GM12878 (cell line): ENCODE measurements around the gene BCCIP. TPM values are rescaled to one million over a fixed set of nuclear protein-coding genes. Genes with fewer than 3 reads are reported as not detected.
A peak's percentile ranks its signal among the peaks of the same experiment; 100 is the strongest.

Experiments
- ATAC-seq: fragments of 200-7000 bp; cut with Tn5 transposase; 3 replicates; pipeline ENCODE4 v1.9.1; 2020; ENCODE audit warnings: mild to moderate bottlenecking, moderate library complexity
- BruUV-seq: library from RNA; stranded (reverse); fragments of 400-500 nt; replicated peaks from 2 replicates; lab custom pipeline; 2021; lab: Mats Ljungman, UMichigan
- CTCF ChIA-PET: fragments of 300-600 bp; sonication (Branson Sonifier 250); formaldehyde crosslinking; extraction: SDS; loops from one replicate; lab custom pipeline; 2021; ENCODE audit warnings: inconsistent platforms; lab: Yijun Ruan, JAX
- POLR2A ChIA-PET: fragments of 350-600 bp; formaldehyde crosslinking; extraction: SDS; loops from one replicate; lab custom pipeline; 2021; ENCODE audit warnings: inconsistent platforms; lab: Charles Lee
- RAD21 ChIA-PET: fragments of 300-600 bp; sonication (Branson Sonifier 250); formaldehyde crosslinking; loops from one replicate; lab custom pipeline; 2023; ENCODE audit warnings: antibody characterized with exemption; ENCODE audit not compliant: unreplicated experiment; lab: Charles Lee
- SMC1A ChIA-PET: fragments of 300-600 bp; sonication (Branson Sonifier 250); formaldehyde crosslinking; loops from one replicate; lab custom pipeline; 2023; ENCODE audit not compliant: unreplicated experiment, uncharacterized antibody; lab: Charles Lee
- DNase-seq: peaks from one replicate; pipeline ENCODE4 v3.0.0-alpha.2; 2011; ENCODE audit warnings: low read depth, low spot score
- FAIRE-seq: peaks from 3 replicates; lab custom pipeline; 2011; peaks lifted over from hg19 to GRCh38; lab: Jason Lieb, UNC
- H2AFZ ChIP-seq: 2 replicates; pipeline ENCODE4 v1.6.0; 2011; ENCODE audit warnings: low read depth, low read length, control low read depth; ENCODE audit not compliant: control insufficient read depth
- H3K27ac ChIP-seq: 2 replicates; pipeline ENCODE4 v1.5.1; 2011; ENCODE audit warnings: control low read depth; ENCODE audit not compliant: control insufficient read depth, insufficient read depth
- H3K27me3 ChIP-seq, 2 experiments: replicated peaks in 1 of 2; 2 replicates each; pipeline versions ENCODE4 v1.6.0 to v1.6.1; 2011; ENCODE audit warnings: low read length in 1 of 2; ENCODE audit not compliant: control insufficient read depth in 2 of 2, insufficient read depth in 2 of 2
- H3K36me3 ChIP-seq, 2 experiments: 2 replicates each; pipeline ENCODE4 v1.5.1; 2011; ENCODE audit warnings: low read length in 1 of 2; ENCODE audit not compliant: control insufficient read depth in 2 of 2, insufficient read depth in 2 of 2
- H3K4me1 ChIP-seq: 2 replicates; pipeline ENCODE4 v1.6.1; 2011; ENCODE audit warnings: mild to moderate bottlenecking, low read length, moderate library complexity, mixed read lengths; ENCODE audit not compliant: control insufficient read depth, insufficient read depth
- H3K4me2 ChIP-seq: 2 replicates; pipeline ENCODE4 v1.6.0; 2011; ENCODE audit warnings: control low read depth; ENCODE audit not compliant: control insufficient read depth, insufficient read depth
- H3K4me3 ChIP-seq: fragments of 200-600 bp; sonication (generic); 2 replicates; pipeline ENCODE4 v1.5.1; 2016
- H3K79me2 ChIP-seq: 2 replicates; pipeline ENCODE4 v1.6.0; 2011; ENCODE audit warnings: low read length; ENCODE audit not compliant: control insufficient read depth, insufficient read depth
- H3K9ac ChIP-seq: 2 replicates; pipeline ENCODE4 v1.8.0; 2011; ENCODE audit warnings: low read length, control low read depth, mixed read lengths; ENCODE audit not compliant: control insufficient read depth, insufficient read depth
- H3K9me3 ChIP-seq: replicated peaks from 3 replicates; pipeline ENCODE4 v1.5.1; 2011; ENCODE audit warnings: mild to moderate bottlenecking, low read length; ENCODE audit not compliant: control insufficient read depth, insufficient read depth
- H4K20me1 ChIP-seq: 2 replicates; pipeline ENCODE4 v1.6.0; 2011; ENCODE audit not compliant: control insufficient read depth, insufficient read depth
- DPF2 ChIP-seq: fragments of 450-650 bp; IDR thresholded peaks from 2 replicates; pipeline ENCODE4 v1.6.1; 2017; ENCODE audit warnings: mild to moderate bottlenecking
- E2F4 ChIP-seq: IDR thresholded peaks from 2 replicates; pipeline ENCODE4 v1.6.1; 2012; ENCODE audit warnings: low read depth, low read length, improper control_type of control experiment
- EGR1 ChIP-seq, 2 experiments: IDR thresholded peaks; 1 replicate in 1 of 2; 2 replicates in 1 of 2; pipeline ENCODE4 v1.6.1; 2011 to 2012; ENCODE audit warnings: low read depth in 2 of 2, low read length in 2 of 2, borderline replicate concordance in 1 of 2, mild to moderate bottlenecking in 1 of 2, moderate library complexity in 1 of 2
- GATAD2B ChIP-seq: fragments of 450-650 bp; conservative IDR thresholded peaks from 2 replicates; pipeline ENCODE4 v1.6.1; 2017; ENCODE audit warnings: low read depth, mild to moderate bottlenecking, moderate library complexity
- MTA2 ChIP-seq: fragments of 450-650 bp; IDR thresholded peaks from 2 replicates; pipeline ENCODE4 v1.6.1; 2016; ENCODE audit warnings: low read depth, mild to moderate bottlenecking, moderate library complexity
- RUNX3 ChIP-seq: IDR thresholded peaks from 2 replicates; pipeline ENCODE4 v1.6.1; 2012; ENCODE audit warnings: low read length, inconsistent platforms
- SKIL ChIP-seq: fragments of 450-650 bp; IDR thresholded peaks from 2 replicates; pipeline ENCODE4 v1.6.1; 2017; ENCODE audit warnings: mild to moderate bottlenecking, low read depth, inconsistent platforms; ENCODE audit not compliant: poor library complexity, severe bottlenecking
- SPI1 ChIP-seq: IDR thresholded peaks from 2 replicates; pipeline ENCODE4 v1.6.1; 2011; ENCODE audit warnings: low read depth, mild to moderate bottlenecking, low read length, moderate library complexity, borderline replicate concordance; ENCODE audit not compliant: insufficient read depth
- STAT3 ChIP-seq: IDR thresholded peaks from 2 replicates; pipeline ENCODE4 v1.6.1; 2011; ENCODE audit warnings: low read depth, low read length, improper control_type of control experiment
- TARDBP ChIP-seq: IDR thresholded peaks from 2 replicates; pipeline ENCODE4 v1.6.1; 2016; ENCODE audit warnings: borderline replicate concordance
- WGBS: methylation state at CpG from one replicate; pipeline ENCODE4 v1.1.6; 2016; ENCODE audit warnings: low lambda C conversion rate; ENCODE audit not compliant: insufficient replicate concordance, insufficient coverage; ENCODE audit errors: missing lambda C conversion rate; 5-methylcytosine and 5-hydroxymethylcytosine counted together
- in situ Hi-C: fragments of 300-500 bp; cut with MboI; formaldehyde crosslinking; loops from 9 replicates; pipeline ENCODE4 v1.14.3; 2018; ENCODE audit warnings: mixed read lengths
- intact Hi-C: fragments of 100-400 bp; cut with micrococcal nuclease; formaldehyde crosslinking; loops from one replicate; pipeline ENCODE4 v1.14.2; 2022; ENCODE audit not compliant: unreplicated experiment
- polyA plus RNA-seq, 11 experiments: library from polyadenylated mRNA; depleted of rRNA in 4 of 11; unstranded in 6 of 11; stranded (reverse) in 5 of 11; fragments of >200 nt; fragmentation: Nextera tagmentation in 4 of 11; fragmentation: Illumina TruSeq in 1 of 11; extraction: Ambion mirVana in 4 of 11; extraction: Trizol in 1 of 11; gene quantifications; 1 replicate in 1 of 11; 2 replicates in 10 of 11; pipeline versions ENCODE4 v1.2.1 to v1.2.3, GENCODE V29; 2011 to 2016; ENCODE audit warnings: inconsistent platforms in 2 of 11, missing spikeins in 2 of 11, low read depth in 1 of 11
- total RNA-seq, 4 experiments: library from RNA; depleted of rRNA in 3 of 4; stranded (reverse); fragments of >200 nt in 3 of 4; fragmentation: Illumina TruSeq in 1 of 4; extraction: Trizol in 1 of 4; gene quantifications; 2 replicates each; pipeline versions ENCODE4 v1.2.1 to v1.2.3, GENCODE V29; 2013 to 2021
- TF ChIP-seq, protein P1 (sequence below): fragments of 450-650 bp; IDR thresholded peaks from 2 replicates; pipeline ENCODE4 v1.6.1; 2014; ENCODE audit warnings: mild to moderate bottlenecking

Gene BCCIP
- total and polyA plus RNA-seq, 10 of the 15 experiments (the other 5 are each of a cell fraction or from before 2014, with no cell fraction given): 61.2 to 225 (median 127) TPM

- Histone ChIP-seq H3K27ac (no peak overlapping the region), H3K27me3 (no peaks in the 10 kb centered on the region), H3K4me2 (no peak overlapping the region), H3K9me3 (no peaks in the 10 kb centered on the region), H2AFZ (no peak overlapping the region), H3K36me3 (peaks cover 0 to 6% of the 10 kb centered on the region in 2 experiments; a peak in 1 of 4 replicates), H3K4me1 (no peaks in the 10 kb centered on the region), H3K4me3 (no peak overlapping the region), H3K79me2 (no peaks in the 10 kb centered on the region), H3K9ac (no peak overlapping the region), H4K20me1 (no peaks in the 10 kb centered on the region)
- in situ Hi-C loops (no loop called here), intact Hi-C loops (no loop called here)
- RAD21 ChIA-PET: no interaction called here
- ATAC-seq (peak; percentile 49), DNase-seq (no peak), FAIRE-seq (no peak)
- 83% methylated on average over 4 of the region's 4 CpGs for WGBS
- no TSS peak for BruUV-seq
- POLR2A ChIA-PET: no interaction called here
- TF ChIP-seq MTA2 (peak; percentile 73), SPI1 (0 out of 2 replicates have a peak, but pooled peaks have one; percentile 10), STAT3 (no peak)
- CTCF ChIA-PET: interaction anchor here (3.0 kb wide), 1 partner anchor 10 kb away, joined by 12 read pairs; no protein-coding TSS in a partner anchor
- SMC1A ChIA-PET: no interaction called here
Observed at GRCh38 chr10:125859128-125859817, 35.9 kb downstream of the BCCIP start.

DNA sequence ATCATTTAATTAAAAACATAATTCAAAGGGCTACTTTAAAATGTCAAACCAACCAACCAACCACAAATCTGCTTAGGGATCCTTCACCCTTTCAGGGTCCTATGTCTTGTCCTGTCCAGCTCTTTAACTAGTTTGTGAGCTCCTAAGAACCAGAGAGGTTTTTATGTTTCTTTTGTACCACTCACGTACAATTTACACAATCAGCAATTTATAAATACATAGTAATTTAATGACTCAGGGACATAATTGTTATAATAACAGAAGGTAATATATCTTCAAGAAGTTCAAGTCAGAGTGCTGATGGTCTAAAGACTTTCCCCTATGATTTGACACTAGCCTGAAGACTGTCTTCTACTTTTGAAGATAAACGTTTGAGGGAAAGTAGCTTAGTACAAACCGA, 41.8 kb downstream of the BCCIP start:
- Histone ChIP-seq H3K9me3 (no peaks in the 10 kb centered on the region), H3K27ac (no peak overlapping the region), H3K27me3 (no peaks in the 10 kb centered on the region), H4K20me1 (no peaks in the 10 kb centered on the region), H3K4me1 (no peaks in the 10 kb centered on the region)
- ATAC-seq (no peak), FAIRE-seq (no peak), DNase-seq (no peak)
- SMC1A ChIA-PET: interaction anchor here (1.2 to 1.8 kb wide), 3 partner anchors 9 to 17 kb away, joined by 3 to 9 read pairs (median 3); no protein-coding TSS in a partner anchor
- BruUV-seq: no TSS peak
- TF ChIP-seq SKIL (no peak), RUNX3 (no peak), DPF2 (no peak), TARDBP (no peak), EGR1 (IDR thresholded peaks at IDR 0.05; ENCODE audit: borderline replicate concordance in 1 of 2, low read depth in 2 of 2, low read length in 2 of 2) (no peak), E2F4 (no peak), GATAD2B (no peak)
- TF ChIP-seq, protein P1, sequence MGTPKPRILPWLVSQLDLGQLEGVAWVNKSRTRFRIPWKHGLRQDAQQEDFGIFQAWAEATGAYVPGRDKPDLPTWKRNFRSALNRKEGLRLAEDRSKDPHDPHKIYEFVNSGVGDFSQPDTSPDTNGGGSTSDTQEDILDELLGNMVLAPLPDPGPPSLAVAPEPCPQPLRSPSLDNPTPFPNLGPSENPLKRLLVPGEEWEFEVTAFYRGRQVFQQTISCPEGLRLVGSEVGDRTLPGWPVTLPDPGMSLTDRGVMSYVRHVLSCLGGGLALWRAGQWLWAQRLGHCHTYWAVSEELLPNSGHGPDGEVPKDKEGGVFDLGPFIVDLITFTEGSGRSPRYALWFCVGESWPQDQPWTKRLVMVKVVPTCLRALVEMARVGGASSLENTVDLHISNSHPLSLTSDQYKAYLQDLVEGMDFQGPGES: no peak
- TF ChIP-seq, all 136 proteins: peak for 0
- ChIA-PET RAD21 (interaction anchor here (1.1 kb wide), 1 partner anchor 7 kb away, joined by 4 read pairs; no protein-coding TSS in a partner anchor), POLR2A (no interaction called here), CTCF (interaction anchor here (0.9 to 1.7 kb wide), 5 partner anchors 8 to 142 kb away, joined by 3 to 5 read pairs (median 3); partner anchors contain the start of genes BCCIP and UROS)
- intact Hi-C loops: loop anchor here (10.0 kb wide), 1 partner anchor 110 kb away; no protein-coding TSS in a partner anchor
- Histone ChIP-seq H3K4me2 (no peak overlapping the region), H3K4me3 (no peak overlapping the region), H3K79me2 (no peaks in the 10 kb centered on the region), H2AFZ (no peak overlapping the region), H3K36me3 (peaks cover 0 to 8% of the 10 kb centered on the region in 2 experiments; a peak in 1 of 4 replicates), H3K9ac (no peak overlapping the region)
- in situ Hi-C loops: no loop called here
- WGBS: 81% methylated on average over 3 of the region's 3 CpGs
